Activated CD4-positive, alpha-beta T cell treated with anti-CD3 and anti-CD28 coated beads, Interleukin-2, amount 50 U/mL, for 24 hours (primary cell): ENCODE data around the gene SLC22A3.
"Not testable (repeated sequence)": the region's sequence is repeated elsewhere in the genome, so short reads cannot be mapped to it uniquely, and the experiment has no call there.

ENCODE experiments used
- DNase-seq, 2 donors: peaks; one replicate each; pipeline ENCODE4 v3.0.0-alpha.2; 2020; ENCODE audit warnings: low read depth in 1 of 2, low spot score in 1 of 2

The SLC22A3 gene

GRCh38 chr6:160438481-160438880, 90.3 kb downstream of the SLC22A3 start:
- no peak for DNase-seq

- no peak for DNase-seq
Observed at GRCh38 chr6:160439751-160440150, 91.6 kb downstream of the SLC22A3 start.

- DNase-seq: no peak
Observed at GRCh38 chr6:160442151-160442550, 94.0 kb downstream of the SLC22A3 start.

- DNase-seq: no peak
Observed at GRCh38 chr6:160445130-160445529, 97.0 kb downstream of the SLC22A3 start.

GRCh38 chr6:160447350-160447749, 99.2 kb downstream of the SLC22A3 start:
- DNase-seq: no peak

GRCh38 chr6:160449787-160450186, 101.6 kb downstream of the SLC22A3 start:
- DNase-seq: not testable (repeated sequence)

GRCh38 chr6:160450849-160451248, 102.7 kb downstream of the SLC22A3 start:
- no peak for DNase-seq

GRCh38 chr6:160454303-160454702, 106.1 kb downstream of the SLC22A3 start:
- DNase-seq: no peak

- no peak for DNase-seq
Observed at GRCh38 chr6:160455081-160455480, 106.9 kb downstream of the SLC22A3 start.

GRCh38 chr6:160455541-160456213, 107.5 kb downstream of the SLC22A3 start:
- DNase-seq: peak; percentile 58 to 63

- DNase-seq: no peak
Observed at GRCh38 chr6:160456214-160456546, 108.0 kb downstream of the SLC22A3 start.

- no peak for DNase-seq
Observed at GRCh38 chr6:160457823-160458222, 109.6 kb downstream of the SLC22A3 start.

- DNase-seq: no peak
Observed at GRCh38 chr6:160461641-160462040, 113.5 kb downstream of the SLC22A3 start.

GRCh38 chr6:160462116-160462515, 113.9 kb downstream of the SLC22A3 start:
- no peak for DNase-seq

GRCh38 chr6:160462551-160463109, 114.5 kb downstream of the SLC22A3 start:
- peak in 1 of 2 donors; percentile 61 for DNase-seq

- no peak for DNase-seq
Observed at GRCh38 chr6:160464744-160465143, 116.6 kb downstream of the SLC22A3 start.

GRCh38 chr6:160467261-160467871, 119.2 kb downstream of the SLC22A3 start:
- not testable (repeated sequence) for DNase-seq

GRCh38 chr6:160469153-160469552, 121.0 kb downstream of the SLC22A3 start:
- DNase-seq: no peak

- not testable (repeated sequence) for DNase-seq
Observed at GRCh38 chr6:160476056-160476455, 127.9 kb downstream of the SLC22A3 start.

GRCh38 chr6:160477072-160477471, 128.9 kb downstream of the SLC22A3 start:
- DNase-seq: not testable (repeated sequence)

- DNase-seq: no peak
Observed at GRCh38 chr6:160477901-160478300, 129.7 kb downstream of the SLC22A3 start.

GRCh38 chr6:160487116-160487515, 138.9 kb downstream of the SLC22A3 start:
- DNase-seq: no peak

GRCh38 chr6:160489091-160489490, 140.9 kb downstream of the SLC22A3 start:
- no peak for DNase-seq
